B cell (primary cell): ENCODE data around the gene BEND3.
A peak's percentile ranks its signal among the peaks of the same experiment; 100 is the strongest.

Experiments
- EZH2 ChIP-seq: IDR thresholded peaks from 2 replicates; pipeline ENCODE4 v1.6.1; 2012; ENCODE audit warnings: borderline replicate concordance, low read depth, mild to moderate bottlenecking, moderate library complexity, low read length; ENCODE audit not compliant: insufficient read depth, poor library complexity, severe bottlenecking
- TF ChIP-seq, protein P1 (sequence below): fragments of 200-600 bp; IDR thresholded peaks from one replicate; pipeline ENCODE4 v1.8.0; 2022; ENCODE audit warnings: antibody characterized with exemption, mild to moderate bottlenecking

DNA sequence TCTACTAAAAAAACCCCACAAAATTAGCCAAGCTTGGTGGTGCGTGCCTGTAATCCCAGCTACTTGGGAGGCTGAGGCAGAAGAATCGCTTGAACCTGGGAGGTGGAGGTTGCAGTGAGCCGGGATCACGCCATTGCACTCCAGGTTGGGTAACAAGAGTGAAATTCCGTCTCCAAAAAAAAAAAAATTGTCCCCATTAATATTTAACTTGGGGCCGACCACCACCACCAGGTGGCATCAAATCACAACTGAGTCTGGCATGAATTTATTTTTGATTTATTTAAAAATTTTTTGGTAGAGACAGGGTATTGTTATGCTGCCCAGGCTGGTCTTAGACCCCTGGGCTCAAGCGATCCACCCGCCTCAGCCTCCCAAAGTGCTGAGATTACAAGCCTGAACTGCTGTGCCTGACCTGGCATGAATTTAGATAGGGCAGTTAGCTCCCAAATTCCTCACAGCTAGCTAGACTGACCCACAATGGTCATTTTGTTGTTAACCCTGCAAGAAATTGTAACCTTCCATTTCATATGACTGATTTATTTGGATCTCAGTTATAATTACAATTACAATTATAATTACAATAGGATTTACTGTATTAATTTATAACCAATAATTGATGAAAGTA, 17.1 kb upstream of the BEND3 start:
- TF ChIP-seq, protein P1, sequence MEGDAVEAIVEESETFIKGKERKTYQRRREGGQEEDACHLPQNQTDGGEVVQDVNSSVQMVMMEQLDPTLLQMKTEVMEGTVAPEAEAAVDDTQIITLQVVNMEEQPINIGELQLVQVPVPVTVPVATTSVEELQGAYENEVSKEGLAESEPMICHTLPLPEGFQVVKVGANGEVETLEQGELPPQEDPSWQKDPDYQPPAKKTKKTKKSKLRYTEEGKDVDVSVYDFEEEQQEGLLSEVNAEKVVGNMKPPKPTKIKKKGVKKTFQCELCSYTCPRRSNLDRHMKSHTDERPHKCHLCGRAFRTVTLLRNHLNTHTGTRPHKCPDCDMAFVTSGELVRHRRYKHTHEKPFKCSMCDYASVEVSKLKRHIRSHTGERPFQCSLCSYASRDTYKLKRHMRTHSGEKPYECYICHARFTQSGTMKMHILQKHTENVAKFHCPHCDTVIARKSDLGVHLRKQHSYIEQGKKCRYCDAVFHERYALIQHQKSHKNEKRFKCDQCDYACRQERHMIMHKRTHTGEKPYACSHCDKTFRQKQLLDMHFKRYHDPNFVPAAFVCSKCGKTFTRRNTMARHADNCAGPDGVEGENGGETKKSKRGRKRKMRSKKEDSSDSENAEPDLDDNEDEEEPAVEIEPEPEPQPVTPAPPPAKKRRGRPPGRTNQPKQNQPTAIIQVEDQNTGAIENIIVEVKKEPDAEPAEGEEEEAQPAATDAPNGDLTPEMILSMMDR: peak; percentile 59
- no peak for TF ChIP-seq EZH2
